ENCODE measurements around the gene FRMD8. TPM values are rescaled to one million over a fixed set of nuclear protein-coding genes. Genes with fewer than 3 reads are reported as not detected.
A peak's percentile ranks its signal among the peaks of the same experiment; 100 is the strongest.

Gene FRMD8
- total and polyA plus RNA-seq, 9 of the 15 experiments (the other 6 are each of a cell fraction or from before 2014, with no cell fraction given): 4.5 to 54.5 (median 15.8) TPM

GRCh38 chr11:65370659-65371049 is 15.8 kb upstream of the FRMD8 start:
- Histone ChIP-seq H4K20me1 (replicated peaks; ENCODE audit: control insufficient read depth, insufficient read depth, low read length) (no peaks in the 10 kb centered on the region), H3K4me3 (no peak overlapping the region), H3K36me3 (ENCODE audit: control insufficient read depth, insufficient read depth, low read length) (no peaks in the 10 kb centered on the region), H3K9me1 (ENCODE audit: control insufficient read depth, insufficient read depth, low read length) (no peaks in the 10 kb centered on the region), H2AFZ (ENCODE audit: low read depth, low read length) (0 out of 2 replicates have a peak overlapping the region, but pooled peaks have one; percentile 10), H3K4me2 (ENCODE audit: insufficient read depth, low read length) (peak overlapping the region; percentile 73; the same call in 1 of the 2 replicates), H3K79me2 (ENCODE audit: control insufficient read depth, insufficient read depth, low read length) (peaks cover 6% of the 10 kb centered on the region; the same call in 2 of the 3 replicates), H3K4me1 (replicated peaks in 1 of 2; ENCODE audit: control insufficient read depth in 2 of 2, insufficient read depth in 2 of 2, low read length in 2 of 2) (peaks cover 20 to 35% of the 10 kb centered on the region in 2 experiments; a peak in 4 of 5 replicates), H3K9me3 (replicated peaks; ENCODE audit: control insufficient read depth, insufficient read depth, low read depth, low read length) (no peaks in the 10 kb centered on the region), H3K9ac (ENCODE audit: insufficient read depth in 1 of 2, low read depth in 2 of 2, low read length in 2 of 2) (peak overlapping the region; percentile 46 to 86; a peak in 3 of 4 replicates), H3K27ac (ENCODE audit: extremely low read depth, low read depth, low read length) (peak overlapping the region; percentile 63), H3K27me3 (ENCODE audit: control insufficient read depth in 2 of 2, insufficient read depth in 2 of 2, low read length in 2 of 2) (no peaks in the 10 kb centered on the region)
- no peak for DNase-seq (ENCODE audit: extremely low read depth in 1 of 4, low spot score in 3 of 4)
- FAIRE-seq: no peak
- ChIA-PET POLR2A (interaction anchor here (0.6 to 10.7 kb wide), 23 partner anchors 9 to 688 kb away, joined by 3 to 152 read pairs (median 5); partner anchors contain the start of genes FRMD8, MALAT1 and NEAT1), CTCF (ENCODE audit: low intra/inter-chr PET ratio) (no interaction called here)
- intact Hi-C loops (cut with micrococcal nuclease) (no loop called here), in situ Hi-C loops (cut with MboI) (no loop called here)
- WGBS (ENCODE audit: insufficient coverage, low coverage, missing lambda C conversion rate): 56% methylated on average over 6 of the region's 6 CpGs
- BruUV-seq (replicated peaks): no TSS peak
- ATAC-seq: no peak
- no peak for TF ChIP-seq ZC3H8 (IDR thresholded peaks at IDR 0.05)
- no peak for TF ChIP-seq TBP (optimal IDR thresholded peaks at IDR 0.05; ENCODE audit: low read depth, low read length)
- TF ChIP-seq CREM (IDR thresholded peaks at IDR 0.05; ENCODE audit: low read depth): no peak
- no peak for TF ChIP-seq CBX2 (IDR thresholded peaks at IDR 0.05; ENCODE audit: insufficient read depth, low read length, poor library complexity, severe bottlenecking)
- TF ChIP-seq PRDM10 (IDR thresholded peaks at IDR 0.05; ENCODE audit: partially characterized antibody): no peak
- TF ChIP-seq SRF (CRISPR knock-in tag; IDR thresholded peaks at IDR 0.05): no peak
- no peak for TF ChIP-seq ZFX (CRISPR knock-in tag; IDR thresholded peaks at IDR 0.05)
- TF ChIP-seq SIN3A (IDR thresholded peaks at IDR 0.05; ENCODE audit: borderline replicate concordance in 2 of 2, control insufficient read depth in 1 of 2, low read depth in 2 of 2, low read length in 2 of 2): no peak
- TF ChIP-seq ATF6 (CRISPR knock-in tag; IDR thresholded peaks at IDR 0.05): no peak
- TF ChIP-seq NR0B1 (IDR thresholded peaks at IDR 0.05; ENCODE audit: partially characterized antibody): no peak
- no peak for TF ChIP-seq ZNF644 (tag; IDR thresholded peaks at IDR 0.05; ENCODE audit: low read depth)
- TF ChIP-seq ZNF121 (CRISPR knock-in tag; conservative IDR thresholded peaks at IDR 0.05): peak; percentile 73
- TF ChIP-seq ZBTB2 (IDR thresholded peaks at IDR 0.05): no peak
- no peak for TF ChIP-seq ZFP36 (IDR thresholded peaks at IDR 0.05; ENCODE audit: low read depth, low read length, partially characterized antibody)

Data from K562 (cell line).